WTC11 (cell line): ENCODE data around the gene CRIP2.

Source experiments
- CTCF ChIP-seq: fragments of 200-600 bp; IDR thresholded peaks from 2 replicates; pipeline ENCODE4 v1.8.0; 2022; ENCODE audit warnings: antibody characterized with exemption
- FOXK1 ChIP-seq: sonication (generic); formaldehyde crosslinking; IDR thresholded peaks from 2 replicates; pipeline ENCODE4 v1.8.0; 2022; ENCODE audit warnings: mild to moderate bottlenecking, moderate library complexity, missing genetic modification reagents
- NR2C2 ChIP-seq: sonication (generic); formaldehyde crosslinking; IDR thresholded peaks from 2 replicates; pipeline ENCODE4 v1.8.0; 2022; ENCODE audit warnings: mild to moderate bottlenecking, missing genetic modification reagents
- PRDM15 ChIP-seq: sonication (generic); formaldehyde crosslinking; IDR thresholded peaks from 2 replicates; pipeline ENCODE4 v1.8.0; 2022; ENCODE audit warnings: missing genetic modification reagents
- PREB ChIP-seq: sonication (generic); formaldehyde crosslinking; IDR thresholded peaks from 2 replicates; pipeline ENCODE4 v1.8.1; 2022; ENCODE audit warnings: mild to moderate bottlenecking, missing genetic modification reagents, moderate library complexity, borderline replicate concordance
- SMAD4 ChIP-seq: sonication (generic); formaldehyde crosslinking; IDR thresholded peaks from 2 replicates; pipeline ENCODE4 v1.8.0; 2022; ENCODE audit warnings: mild to moderate bottlenecking, missing genetic modification reagents
- ZNF423 ChIP-seq: fragments of 250-450 bp; sonication (Bioruptor Pico); IDR thresholded peaks from 2 replicates; pipeline ENCODE4 v2.1.2; 2022; ENCODE audit warnings: mild to moderate bottlenecking, moderate library complexity
- TF ChIP-seq, protein P1 (sequence below): sonication (generic); formaldehyde crosslinking; IDR thresholded peaks from 2 replicates; pipeline ENCODE4 v1.8.0; 2022; ENCODE audit warnings: mild to moderate bottlenecking, missing genetic modification reagents
- TF ChIP-seq, protein P2 (sequence below): sonication (generic); formaldehyde crosslinking; conservative IDR thresholded peaks from 2 replicates; pipeline ENCODE4 v1.8.1; 2022; ENCODE audit warnings: mild to moderate bottlenecking, missing genetic modification reagents
- TF ChIP-seq, protein P3 (sequence below): sonication (generic); formaldehyde crosslinking; IDR thresholded peaks from 2 replicates; pipeline ENCODE4 v1.8.1; 2023; ENCODE audit warnings: mild to moderate bottlenecking, missing genetic modification reagents, moderate library complexity

- TF ChIP-seq FOXK1 (CRISPR knock-in tag), result no peak
- TF ChIP-seq CTCF, result no peak
- no peak for TF ChIP-seq PREB (CRISPR knock-in tag)
- TF ChIP-seq, protein P1, sequence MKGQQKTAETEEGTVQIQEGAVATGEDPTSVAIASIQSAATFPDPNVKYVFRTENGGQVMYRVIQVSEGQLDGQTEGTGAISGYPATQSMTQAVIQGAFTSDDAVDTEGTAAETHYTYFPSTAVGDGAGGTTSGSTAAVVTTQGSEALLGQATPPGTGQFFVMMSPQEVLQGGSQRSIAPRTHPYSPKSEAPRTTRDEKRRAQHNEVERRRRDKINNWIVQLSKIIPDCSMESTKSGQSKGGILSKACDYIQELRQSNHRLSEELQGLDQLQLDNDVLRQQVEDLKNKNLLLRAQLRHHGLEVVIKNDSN (CRISPR knock-in tag), result no peak
- no peak for TF ChIP-seq NR2C2 (CRISPR knock-in tag)
- TF ChIP-seq, protein P2, sequence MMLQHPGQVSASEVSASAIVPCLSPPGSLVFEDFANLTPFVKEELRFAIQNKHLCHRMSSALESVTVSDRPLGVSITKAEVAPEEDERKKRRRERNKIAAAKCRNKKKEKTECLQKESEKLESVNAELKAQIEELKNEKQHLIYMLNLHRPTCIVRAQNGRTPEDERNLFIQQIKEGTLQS (CRISPR knock-in tag), result no peak
- no peak for TF ChIP-seq ZNF423 (CRISPR knock-in tag)
- no peak for TF ChIP-seq SMAD4 (CRISPR knock-in tag)
- TF ChIP-seq PRDM15 (CRISPR knock-in tag), result no peak
- TF ChIP-seq, protein P3, sequence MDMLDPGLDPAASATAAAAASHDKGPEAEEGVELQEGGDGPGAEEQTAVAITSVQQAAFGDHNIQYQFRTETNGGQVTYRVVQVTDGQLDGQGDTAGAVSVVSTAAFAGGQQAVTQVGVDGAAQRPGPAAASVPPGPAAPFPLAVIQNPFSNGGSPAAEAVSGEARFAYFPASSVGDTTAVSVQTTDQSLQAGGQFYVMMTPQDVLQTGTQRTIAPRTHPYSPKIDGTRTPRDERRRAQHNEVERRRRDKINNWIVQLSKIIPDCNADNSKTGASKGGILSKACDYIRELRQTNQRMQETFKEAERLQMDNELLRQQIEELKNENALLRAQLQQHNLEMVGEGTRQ, result no peak
Observed at GRCh38 chr14:105464501-105464900, 10.1 kb upstream of the CRIP2 start.
